ENCODE data around the gene BNIP2.

The BNIP2 gene

GRCh38 chr15:59622289-59622688 lies 66.8 kb downstream of the BNIP2 start:
- DNase-seq, result no peak

DNA sequence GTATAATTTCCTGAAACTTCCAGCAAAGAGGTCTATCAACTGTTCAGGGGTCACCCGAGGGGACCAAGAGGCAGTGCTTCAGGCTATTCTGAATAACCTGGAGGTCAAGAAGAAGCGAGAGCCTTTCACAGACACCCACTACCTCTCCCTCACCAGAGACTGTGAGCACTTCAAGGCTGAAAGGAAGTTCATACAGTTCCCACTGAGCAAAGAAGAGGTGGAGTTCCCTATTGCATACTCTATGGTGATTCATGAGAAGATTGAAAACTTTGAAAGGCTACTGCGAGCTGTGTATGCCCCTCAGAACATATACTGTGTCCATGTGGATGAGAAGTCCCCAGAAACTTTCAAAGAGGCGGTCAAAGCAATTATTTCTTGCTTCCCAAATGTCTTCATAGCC lies 70.7 kb downstream of the BNIP2 start:
- DNase-seq, result no peak

- DNase-seq, result peak; percentile 5
Measured at GRCh38 chr15:59616379-59616778, 72.7 kb downstream of the BNIP2 start.

DNA sequence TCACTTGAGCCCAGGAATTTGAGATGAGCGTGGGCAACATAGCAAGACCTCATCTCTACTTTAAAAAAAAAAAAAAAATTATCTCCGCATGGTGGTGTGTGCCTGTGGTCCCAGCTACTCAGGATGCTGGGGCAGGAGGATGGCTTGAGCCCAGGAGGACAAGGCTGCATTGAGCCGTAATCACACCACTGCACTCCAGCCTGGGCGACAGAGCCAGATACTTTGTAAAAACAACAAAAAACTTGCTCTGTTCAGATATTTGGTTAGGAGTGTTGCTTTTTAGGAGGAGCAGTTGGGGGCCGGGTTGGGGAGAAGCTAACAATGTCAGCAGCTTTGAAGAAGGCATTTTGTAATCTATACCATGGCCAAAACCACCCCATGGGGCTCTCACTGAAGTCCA lies 73.5 kb downstream of the BNIP2 start:
- DNase-seq, result no peak

- DNase-seq, result no peak
Measured at GRCh38 chr15:59614153-59614552, 75.0 kb downstream of the BNIP2 start.

DNA sequence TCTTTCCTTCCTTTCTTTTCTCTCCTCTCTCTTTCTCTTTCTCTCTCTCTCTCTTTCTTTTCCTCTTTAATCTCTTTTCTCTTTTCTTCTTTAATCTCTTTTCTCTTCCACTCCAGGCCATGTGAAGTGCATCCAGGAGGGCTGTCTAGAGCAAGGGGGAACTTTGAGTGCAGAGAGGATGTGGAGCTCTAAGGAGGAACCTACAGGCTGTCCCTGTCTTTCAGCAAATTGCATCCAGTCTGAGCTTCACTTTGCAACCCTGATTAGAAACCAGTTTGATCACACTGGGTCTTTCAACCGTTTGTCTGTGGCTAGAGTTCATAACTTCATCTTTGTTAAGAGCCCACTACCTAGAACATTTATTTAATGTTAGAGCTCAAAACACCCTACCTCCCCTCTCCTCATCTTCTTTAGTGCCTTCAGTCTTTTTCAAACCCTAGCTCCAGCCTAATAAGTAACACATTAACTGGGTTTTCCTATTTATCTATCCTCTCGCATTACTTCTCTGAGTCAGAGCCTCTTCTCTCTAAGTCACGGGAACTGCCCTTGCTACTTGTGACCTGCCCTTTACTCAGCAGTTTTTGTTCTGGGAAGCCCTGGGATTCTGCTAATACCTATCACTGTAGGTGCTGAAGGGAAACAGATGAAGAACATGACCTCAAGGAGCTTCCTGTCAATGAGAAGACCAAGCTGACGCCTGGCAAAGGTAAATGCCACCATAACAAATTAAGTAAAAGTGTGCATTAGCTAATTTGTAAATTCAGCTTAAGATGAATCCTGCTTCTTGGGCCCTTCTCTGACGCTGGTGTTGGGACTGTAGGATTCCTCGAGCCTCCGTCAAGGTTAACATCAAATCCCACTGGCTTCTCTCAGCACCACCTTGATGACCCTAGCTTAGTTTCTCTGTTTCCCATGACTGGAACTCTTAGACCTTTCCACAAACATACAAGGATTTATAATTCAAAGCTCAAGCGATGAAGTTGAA lies 77.6 kb downstream of the BNIP2 start, which contains the start of gene GCNT3:
Gene GCNT3, plus strand, starts transcription at position 508 of the 985 bp plus-strand sequence. CDS start 6,456 bp downstream, outside the sequence.
- no peak for DNase-seq

- DNase-seq, result no peak
Measured at GRCh38 chr15:59609730-59610712, 79.1 kb downstream of the BNIP2 start.
